KG1 (cell line): ENCODE measurements around the gene KCNH5.
"Not testable (repeated sequence)": the region's sequence is repeated elsewhere in the genome, so short reads cannot be mapped to it uniquely, and the experiment has no call there.

ENCODE experiments used
- DNase-seq: peaks from one replicate; lab custom pipeline; 2025; lab: John Stamatoyannopoulos, UW

KCNH5 gene

DNA sequence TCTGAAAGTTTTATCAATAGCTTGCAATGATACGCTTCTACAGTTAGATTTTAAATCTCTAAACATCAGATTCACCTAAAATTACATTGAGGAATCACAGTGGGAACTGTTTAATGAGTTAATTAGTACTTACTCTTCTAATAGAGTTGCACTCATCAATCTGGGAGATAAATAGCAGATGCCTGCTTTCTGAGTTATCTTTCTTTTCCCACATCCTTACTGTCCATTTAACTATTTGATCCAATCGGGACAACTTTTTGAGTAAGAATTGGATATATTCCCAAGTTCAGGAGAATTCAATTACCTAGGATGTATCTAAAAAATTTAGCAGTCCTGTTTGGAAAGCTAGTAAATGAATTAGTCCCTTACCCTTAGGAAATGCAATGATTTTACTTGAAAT lies 162.3 kb downstream of the KCNH5 start:
- no peak for DNase-seq

DNA sequence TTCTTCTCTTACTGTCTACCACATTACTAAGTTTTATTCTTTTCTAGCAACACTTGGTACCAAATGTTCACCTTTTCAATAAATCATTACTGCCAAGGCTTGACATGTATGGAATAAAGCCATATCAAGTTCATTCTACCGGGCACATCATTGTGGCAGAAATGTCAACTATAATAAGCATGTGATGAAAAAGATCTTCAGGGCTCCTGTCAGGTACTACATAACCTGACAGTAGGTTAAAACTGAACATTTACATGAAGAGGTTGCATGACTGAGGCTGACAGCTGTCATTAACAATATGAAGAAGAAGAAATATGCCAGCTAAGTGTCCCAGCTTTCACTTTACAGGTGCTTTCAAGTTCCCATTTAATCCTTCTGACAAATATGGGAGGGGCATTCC lies 178.9 kb downstream of the KCNH5 start:
- DNase-seq: no peak

DNA sequence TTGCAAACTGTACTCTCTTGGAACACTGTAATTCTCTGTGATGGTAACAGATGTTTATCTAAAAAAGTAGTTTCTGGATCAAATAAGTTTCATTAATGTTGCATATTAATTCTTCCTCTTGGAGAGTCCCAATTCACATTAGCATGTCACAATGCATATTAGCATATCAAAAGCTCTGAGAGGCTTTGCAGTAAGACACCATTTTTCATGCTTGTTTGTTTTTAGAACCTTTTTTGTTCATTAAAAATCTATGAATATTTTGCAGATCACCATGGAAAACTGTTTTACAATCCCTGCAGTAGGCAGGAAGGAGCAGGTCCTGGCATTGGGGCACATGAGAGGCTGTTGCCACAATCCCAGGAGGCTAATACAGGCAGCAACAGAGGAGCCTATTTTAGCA lies 180.7 kb downstream of the KCNH5 start:
- DNase-seq: no peak

DNA sequence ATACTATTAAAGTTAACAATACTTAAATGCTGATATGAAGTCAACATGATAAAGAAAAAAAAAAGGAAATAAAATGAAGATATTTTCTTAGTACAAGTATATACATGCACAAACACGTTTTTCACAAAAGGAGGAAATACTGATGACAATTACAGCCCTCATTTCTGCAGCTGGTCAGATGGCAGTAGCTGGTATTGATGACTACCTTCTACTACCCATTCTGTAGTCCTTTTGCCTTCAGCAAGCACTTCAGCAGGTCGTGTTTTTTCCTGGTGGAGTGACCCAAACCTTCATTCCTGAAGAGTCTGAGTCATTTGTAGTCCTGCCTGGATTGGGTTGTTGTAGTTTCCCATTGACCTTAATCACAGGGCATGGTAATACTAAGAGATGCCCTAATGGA lies 187.2 kb downstream of the KCNH5 start:
- not testable (repeated sequence) for DNase-seq

DNA sequence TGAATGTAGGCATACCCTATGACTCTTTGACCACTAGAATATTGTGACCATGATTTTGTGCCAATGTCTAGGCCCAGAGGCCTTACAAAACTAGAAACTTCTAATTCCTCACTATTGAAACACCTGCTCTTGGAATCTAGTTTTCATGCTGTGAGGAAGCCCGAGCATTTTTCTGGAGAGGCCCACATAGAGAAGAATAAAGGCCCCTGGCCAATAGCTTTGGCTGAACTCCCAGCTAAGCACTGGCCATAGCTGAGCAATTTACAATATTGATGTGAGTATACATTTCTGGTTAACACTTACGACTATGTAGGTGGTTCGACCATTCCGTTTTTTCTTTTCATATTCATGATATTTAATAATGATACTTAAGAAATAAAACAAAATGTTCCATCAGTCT lies 190.3 kb downstream of the KCNH5 start:
- DNase-seq: no peak

DNA sequence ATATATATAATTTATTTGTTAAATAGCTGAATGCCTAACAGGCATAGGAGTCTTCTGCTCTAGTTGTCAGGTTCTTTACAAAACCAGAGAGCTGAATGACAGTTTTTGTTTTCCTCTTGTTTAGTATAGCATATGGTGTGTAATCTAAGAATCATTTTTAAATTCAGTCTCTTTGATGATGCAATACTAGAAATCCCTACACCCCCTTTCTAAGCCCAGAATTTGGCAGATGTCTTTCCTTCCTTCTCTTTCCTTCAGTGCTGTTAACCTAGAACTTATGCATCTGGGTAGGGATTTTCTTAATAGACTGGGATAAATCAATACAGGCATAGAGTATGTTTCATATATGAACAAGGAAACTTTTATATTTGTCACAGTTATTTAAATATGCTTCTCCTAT lies 198.1 kb downstream of the KCNH5 start:
- DNase-seq: no peak

DNA sequence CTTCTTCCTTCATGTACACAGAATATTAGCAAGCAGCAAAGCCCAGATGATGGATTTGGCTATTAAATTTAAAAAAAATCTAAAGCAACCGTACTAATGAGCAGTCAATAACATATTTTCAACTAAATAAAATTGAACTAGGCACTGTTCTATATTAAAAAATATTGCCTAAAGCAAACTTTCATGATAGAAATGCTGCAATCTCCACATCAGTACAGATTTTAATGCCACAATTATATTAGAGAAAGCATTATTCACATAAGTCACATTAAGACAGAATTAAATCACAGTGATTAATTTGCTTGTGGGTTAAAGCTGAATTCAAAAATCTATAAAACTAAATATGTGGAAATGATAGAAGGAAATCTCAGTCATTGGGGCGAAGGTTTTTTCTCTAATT lies 200.7 kb downstream of the KCNH5 start:
- DNase-seq: no peak

DNA sequence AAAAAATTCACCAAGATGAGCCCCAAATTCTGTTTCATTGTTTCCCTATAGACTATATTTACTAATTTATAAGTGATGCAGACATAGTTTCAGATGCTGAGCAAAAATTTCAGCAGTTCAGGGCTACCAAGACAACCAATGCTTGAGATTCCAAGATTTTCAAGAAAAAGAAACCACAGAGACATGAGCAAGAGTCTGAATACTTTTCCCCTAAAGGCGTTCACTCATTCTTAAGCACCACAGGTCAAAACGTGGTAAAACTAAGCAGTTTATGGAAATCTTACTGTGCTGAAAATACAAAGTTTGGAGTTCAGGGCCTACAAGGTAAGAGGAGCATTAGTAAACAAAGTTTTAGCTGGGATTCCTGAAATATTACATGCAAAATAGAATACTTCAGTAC lies 221.2 kb downstream of the KCNH5 start:
- DNase-seq: no peak

DNA sequence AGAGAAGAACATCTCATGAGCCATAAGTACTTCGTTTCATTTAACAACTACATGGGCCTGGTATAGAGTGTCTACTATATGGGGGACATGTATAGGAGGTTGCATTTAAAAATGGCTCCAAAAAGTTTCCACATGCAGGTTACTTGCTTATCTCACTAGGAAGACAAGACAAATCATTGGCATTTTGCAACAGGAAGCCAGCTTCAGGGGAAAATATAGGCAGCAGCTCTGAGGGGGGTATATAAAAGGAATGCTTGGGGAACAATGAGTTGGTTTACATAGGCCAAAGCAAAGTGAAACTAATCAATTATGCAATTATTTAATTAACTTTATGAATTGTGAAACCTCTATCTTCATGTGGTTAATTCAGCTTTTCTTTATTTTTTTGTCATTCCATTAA lies 225.3 kb downstream of the KCNH5 start:
- DNase-seq: no peak

DNA sequence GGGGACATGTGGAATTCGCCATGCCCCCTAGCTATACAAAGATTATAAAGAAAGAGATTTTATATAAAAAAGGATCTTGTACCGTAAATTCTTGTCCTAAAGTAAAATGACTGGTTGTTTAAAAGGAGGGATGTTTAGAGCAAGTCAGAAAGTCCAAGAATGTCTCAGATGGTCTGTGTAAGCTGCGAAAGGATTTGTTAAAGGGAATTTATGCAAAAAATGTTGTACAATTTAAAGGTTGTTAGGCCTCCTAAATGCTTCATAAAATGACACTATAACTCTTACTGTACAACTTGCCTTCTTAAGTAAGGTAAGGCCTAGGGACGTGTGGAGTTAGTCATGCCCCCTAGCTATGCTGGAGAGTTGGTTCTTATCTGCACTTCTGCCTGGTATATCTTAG lies 237.6 kb downstream of the KCNH5 start:
- no peak for DNase-seq

DNA sequence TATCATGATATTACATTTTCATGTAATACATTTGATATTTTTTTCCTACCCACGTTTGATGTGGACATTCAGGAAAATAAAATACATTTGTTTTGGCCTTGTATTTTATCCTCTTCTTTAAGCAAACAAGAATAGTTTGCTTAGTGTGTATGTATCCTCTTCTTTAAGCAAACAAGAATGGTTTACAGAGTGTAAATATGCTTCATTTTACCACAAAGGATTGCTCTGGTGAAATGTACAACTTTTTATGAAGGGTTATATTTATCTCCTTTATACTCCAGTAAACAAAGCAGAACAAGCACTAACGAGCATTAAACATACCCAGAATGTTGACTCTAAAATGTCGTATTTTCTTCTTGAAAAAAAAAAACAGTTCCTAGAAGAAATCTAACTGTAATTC lies 244.7 kb downstream of the KCNH5 start:
- no peak for DNase-seq

DNA sequence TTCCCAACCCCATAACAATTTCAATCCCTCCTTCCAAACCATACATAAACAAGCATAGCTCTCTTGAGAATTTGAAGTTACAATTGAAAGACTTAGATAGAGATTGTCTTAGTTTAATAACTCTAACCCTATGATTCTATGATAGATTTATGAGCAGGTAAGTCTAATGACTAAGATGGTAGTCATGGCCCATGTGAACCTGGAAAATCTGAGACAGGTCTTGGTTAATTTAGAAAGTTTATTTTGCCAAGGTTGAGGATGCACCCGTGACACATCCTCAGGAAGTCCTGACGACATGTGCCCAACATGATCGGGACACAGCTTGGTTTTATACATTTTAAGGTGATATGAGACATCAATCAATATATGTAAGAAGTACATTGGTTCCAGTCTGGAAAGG lies 248.8 kb downstream of the KCNH5 start:
- DNase-seq: no peak

DNA sequence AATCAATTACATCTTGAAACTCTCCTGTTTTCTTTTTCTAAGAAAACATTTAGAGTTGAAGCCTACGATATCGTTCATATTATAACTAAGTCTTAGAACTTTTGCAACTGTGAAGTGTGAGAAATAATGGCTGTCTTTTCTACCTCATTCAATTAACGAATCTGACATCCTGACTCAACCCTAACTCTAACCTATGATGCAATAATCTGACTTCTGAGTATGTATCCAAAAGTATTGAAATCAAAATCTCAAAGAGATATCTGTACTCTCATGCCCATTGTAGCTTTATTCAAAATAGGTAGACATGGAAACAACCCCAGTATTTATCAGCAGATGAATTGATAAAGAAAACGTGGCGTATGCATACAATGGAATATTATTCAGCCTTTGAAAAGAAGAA lies 252.7 kb downstream of the KCNH5 start:
- DNase-seq: no peak

DNA sequence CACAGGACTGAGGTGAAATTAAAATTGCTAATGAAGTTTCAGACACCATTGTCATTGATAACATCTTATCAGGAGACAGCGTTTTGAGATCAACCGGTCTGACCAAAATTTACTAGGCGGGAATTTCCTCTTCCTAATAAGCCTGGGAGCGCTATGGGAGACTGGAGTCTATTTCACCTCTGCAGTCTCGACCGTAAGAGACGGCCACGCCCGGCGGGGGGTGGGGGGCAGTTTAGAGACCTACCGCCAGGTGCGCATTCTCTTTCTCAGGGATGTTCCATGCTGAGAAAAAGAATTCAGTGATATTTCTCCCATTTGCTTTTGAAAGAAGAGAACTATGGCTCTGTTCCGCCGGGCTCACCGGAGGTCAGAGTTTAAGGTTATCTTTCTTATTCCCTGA lies 263.9 kb downstream of the KCNH5 start:
- not testable (repeated sequence) for DNase-seq

DNA sequence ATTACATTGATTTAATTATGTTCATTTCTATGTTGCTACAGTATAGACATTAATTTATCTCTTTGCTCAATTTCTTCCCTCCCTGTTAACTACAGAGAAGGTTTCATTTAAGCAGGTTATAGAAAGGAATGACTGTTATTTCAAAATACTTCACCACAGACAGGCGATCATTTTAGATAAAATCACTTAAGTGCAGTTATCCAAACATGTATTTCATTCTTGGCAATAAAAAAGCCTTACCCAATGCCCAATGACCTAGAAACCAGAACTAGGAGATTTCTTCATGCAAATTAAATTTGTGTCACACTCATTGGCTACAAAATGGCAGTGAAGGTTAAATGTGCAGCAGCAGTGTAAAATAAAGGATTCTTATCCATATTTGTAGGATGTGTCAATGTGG lies 266.4 kb downstream of the KCNH5 start:
- DNase-seq: no peak

DNA sequence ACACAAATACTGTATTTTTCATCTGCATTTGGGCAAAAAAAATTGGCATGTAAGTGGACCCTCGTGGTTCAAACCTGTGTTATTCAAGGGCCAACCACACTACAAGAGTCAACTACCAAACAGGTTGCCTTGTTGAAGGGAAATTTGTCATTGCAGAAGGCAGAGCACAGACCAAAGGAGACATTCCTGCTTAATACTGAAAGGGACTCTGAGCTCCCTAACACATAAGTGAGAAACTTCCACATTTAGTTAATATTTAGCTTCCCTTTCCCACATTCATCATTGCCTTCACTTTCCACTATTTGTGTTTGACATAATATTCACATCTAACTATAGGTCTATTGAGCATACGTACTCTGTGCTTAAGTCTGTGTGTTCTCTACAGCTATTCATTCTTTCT lies 266.9 kb downstream of the KCNH5 start:
- no peak for DNase-seq

DNA sequence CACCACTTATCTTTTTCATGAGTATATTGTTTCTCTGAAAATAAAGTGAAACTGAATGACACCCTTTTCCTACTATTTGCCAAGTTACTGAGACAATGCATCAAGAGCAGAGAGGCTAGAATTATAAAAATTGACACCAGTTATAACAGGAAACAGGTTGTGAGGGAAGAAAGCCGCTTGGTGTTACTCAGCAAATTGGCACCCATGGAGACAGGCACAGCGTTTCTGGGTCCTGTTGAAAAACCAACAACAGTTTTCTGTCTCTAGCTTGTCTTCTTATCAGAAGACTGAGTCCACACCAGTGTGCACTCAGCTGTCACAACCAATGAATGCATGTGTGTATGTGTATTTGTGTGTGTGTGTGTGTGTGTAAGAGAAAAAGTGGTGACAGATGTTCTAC lies 267.7 kb downstream of the KCNH5 start:
- no peak for DNase-seq

DNA sequence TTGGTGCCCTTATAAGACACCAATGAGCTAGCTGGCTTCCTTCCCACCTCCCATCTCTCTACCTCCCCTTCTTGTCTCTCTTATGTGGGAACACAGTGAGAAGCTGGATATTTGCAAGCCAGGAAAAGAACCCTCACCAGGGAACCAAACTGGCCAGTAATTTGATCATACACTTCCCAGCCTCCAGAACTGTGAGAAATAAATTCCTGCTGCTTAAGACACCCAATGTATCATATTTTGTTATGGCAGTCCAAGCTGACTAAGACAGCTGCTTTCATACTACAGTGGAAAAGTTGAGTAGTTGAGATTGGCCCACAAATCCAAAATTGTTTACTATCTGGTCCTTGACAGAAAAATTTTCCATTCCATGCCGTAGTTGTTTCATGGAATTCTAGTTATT lies 269.0 kb downstream of the KCNH5 start:
- DNase-seq: no peak

DNA sequence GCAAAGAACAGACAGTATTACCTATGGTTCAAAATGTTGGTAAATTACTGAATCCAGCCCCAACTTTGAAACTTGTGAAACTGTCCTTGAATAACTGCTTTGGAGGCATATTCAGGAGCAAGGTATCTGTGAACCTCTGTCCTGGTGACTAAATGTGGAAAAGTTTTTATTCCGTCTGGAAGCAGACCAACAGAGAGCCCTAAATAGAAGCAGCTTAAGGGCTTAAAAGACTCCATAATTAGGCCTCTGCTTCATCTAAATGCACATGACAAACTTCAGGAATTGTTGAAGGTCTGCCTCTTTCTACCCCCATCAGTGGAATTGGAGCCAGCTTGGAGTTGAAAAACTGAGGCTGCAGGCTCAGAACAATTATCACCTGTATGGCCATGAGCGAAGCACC lies 276.5 kb downstream of the KCNH5 start:
- no peak for DNase-seq

DNA sequence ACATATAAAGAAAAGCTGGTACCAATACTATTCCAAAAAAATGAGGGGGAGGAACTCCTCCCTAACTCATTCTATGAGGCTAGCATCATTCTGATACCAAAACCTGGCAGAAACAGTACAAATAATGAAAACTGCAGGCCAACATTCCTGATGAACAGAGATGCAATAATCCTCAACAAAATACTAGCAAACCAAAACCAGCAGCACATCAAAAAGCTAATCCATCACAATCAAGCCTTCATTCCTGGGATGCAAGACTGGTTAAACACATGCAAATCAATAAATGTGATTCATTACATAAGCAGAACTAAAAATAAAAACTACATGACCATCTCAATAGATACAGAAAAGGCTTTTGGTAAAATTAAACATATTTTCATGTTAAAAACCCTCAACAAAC lies 281.3 kb downstream of the KCNH5 start:
- DNase-seq: no peak

DNA sequence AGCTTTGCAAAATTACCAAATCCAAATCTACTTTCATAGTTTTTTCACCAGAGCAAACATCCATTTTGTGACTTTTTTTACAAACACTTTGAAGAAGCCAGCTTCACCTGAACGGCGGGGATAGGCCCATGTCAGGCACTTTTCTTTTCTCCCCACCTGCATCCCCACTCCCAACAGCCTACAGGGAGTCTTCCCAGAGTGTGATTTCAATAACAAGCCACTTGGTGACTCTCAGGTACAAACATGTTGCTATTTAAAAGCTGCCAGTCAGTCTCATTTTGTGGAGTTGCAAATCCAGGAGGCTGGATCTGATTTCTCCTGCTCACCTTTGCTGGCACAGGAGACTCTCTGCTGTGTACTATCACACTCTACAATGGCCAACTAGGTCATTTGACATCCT lies 285.5 kb downstream of the KCNH5 start:
- DNase-seq: no peak

DNA sequence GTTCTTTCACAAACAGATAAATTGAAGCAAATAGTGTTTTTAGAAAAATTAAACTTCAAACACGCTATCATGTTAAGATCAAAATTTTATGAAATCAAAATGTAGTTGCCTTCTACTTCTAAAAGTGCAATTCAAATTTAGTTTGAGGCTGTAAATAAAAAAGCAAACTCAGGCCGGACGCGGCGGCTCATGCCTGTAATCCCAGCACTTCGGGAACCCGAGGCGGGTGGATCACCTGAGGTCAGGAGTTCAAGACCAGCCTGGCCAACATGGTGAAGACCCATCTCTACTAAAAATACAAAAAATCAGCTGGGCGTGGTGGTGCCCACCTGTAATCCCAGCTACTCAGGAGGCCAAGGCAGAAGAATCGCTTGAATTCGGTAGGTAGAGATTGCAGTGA lies 298.4 kb downstream of the KCNH5 start:
- DNase-seq: not testable (repeated sequence)

DNA sequence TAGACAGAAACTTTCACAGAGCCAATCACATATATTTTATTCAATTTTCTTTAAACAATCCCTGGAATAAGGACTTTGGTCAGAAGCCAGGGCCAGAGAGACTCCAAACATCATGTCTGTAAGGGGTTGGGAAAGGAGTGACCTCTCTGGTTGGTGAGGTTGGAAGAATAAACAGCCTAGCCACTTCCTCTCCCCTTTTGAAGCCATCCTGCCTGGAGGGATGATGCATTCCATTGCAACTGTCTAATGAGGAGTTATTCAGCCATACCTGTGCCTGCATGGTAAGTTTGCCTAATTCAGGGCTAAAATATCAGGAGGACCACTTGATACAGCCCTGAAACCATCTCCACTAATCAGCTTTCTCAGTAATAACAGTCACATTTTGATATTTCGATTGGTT lies 299.8 kb downstream of the KCNH5 start:
- no peak for DNase-seq

DNA sequence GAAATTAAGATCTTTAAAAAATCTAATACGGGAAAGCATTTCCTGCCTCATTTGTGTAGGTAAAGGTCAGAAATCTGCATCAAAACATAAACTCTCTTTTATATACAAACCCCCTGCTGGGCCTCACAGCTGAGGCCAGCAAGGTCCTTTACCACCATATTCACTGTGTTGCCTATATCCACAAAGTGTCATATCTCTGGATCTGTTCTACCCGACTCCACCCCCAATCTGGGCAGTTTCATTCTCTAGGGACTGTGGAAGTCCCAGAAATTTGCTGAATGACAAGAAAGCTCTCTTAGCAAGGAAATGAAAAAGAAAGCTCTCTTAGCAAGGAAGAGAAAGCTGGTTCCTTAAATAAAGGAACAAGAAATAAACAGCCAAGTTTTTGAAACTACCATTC lies 301.7 kb downstream of the KCNH5 start:
- no peak for DNase-seq

DNA sequence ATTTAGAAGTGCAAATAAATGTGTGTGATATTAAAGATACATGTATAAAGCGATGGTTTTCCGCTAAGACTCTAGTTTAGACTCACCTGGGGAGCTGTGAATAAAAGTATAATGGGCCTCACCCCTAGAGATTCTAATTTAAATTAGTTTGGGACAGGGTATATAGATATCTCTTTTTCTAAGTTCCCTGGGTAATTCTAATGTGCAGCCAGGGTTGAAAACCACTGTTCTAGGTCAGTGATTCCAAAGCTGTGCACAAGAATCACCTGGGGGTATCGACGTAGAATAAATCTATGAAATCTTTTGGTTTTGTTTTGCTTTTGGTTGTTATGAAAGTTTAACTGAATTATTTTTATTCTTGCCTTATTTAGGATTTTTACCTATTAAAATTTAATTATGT lies 302.1 kb downstream of the KCNH5 start:
- no peak for DNase-seq
